Mammary epithelial cell (primary cell): ENCODE results near the gene SCAPER.

Experiments
- CTCF ChIP-seq, 2 donors: IDR thresholded peaks in 1 of 2; conservative IDR thresholded peaks in 1 of 2; 2 replicates each; pipeline ENCODE4 v1.5.1; 2011 to 2012; ENCODE audit warnings: inconsistent platforms in 2 of 2, low read length in 2 of 2, mild to moderate bottlenecking in 2 of 2, control low read depth in 1 of 2, low read depth in 1 of 2; ENCODE audit not compliant: insufficient read depth in 1 of 2; ENCODE audit errors: extremely low read depth in 1 of 2
- EZH2 ChIP-seq: IDR thresholded peaks from 2 replicates; pipeline ENCODE4 v1.6.1; 2012; ENCODE audit warnings: low read length, inconsistent platforms, borderline replicate concordance

- TF ChIP-seq EZH2 (no peak), CTCF (conservative IDR thresholded peaks at IDR 0.05 in 1 of 2, IDR thresholded peaks at IDR 0.05 in 1 of 2; ENCODE audit: extremely low read depth in 1 of 2, insufficient read depth in 1 of 2, low read depth in 1 of 2, low read length in 2 of 2) (no peak)
Observed at GRCh38 chr15:76928201-76928600, 23.1 kb upstream of the SCAPER start.
